ENCODE results near the gene LUZP1. TPM values are rescaled to one million over a fixed set of nuclear protein-coding genes. Genes with fewer than 3 reads are reported as not detected.

Gene LUZP1
- total and polyA plus RNA-seq, 4 donors, result 2.6 to 9.3 (median 5.1) TPM

DNA sequence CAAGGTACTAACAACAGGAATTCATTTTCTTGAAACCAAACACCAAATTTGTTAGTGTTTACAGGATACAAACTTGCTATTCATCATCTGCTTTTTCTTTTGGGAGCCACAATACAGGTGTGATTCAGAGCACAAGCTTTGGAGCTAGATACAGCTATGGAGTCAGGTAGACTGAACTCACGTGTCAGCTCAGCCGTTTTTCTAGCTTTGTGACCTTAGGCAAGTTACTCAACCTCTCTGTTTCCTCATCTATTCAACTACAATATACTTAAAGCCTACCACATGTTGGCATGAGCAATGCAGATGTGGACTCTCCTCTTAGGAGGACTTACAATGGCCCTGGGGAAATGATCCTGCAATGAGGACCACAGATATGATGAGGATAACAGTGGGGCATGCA is 42.3 kb upstream of the LUZP1 start:
- no peak for TF ChIP-seq JUND (IDR thresholded peaks at IDR 0.05)
- Histone ChIP-seq H3K36me3 (ENCODE audit: control insufficient read depth in 4 of 4, insufficient read depth in 3 of 4, low read depth in 1 of 4, low read length in 3 of 4) (no peaks in the 10 kb centered on the region), H3K27ac (ENCODE audit: low read depth in 1 of 2, low read length in 2 of 2) (no peak overlapping the region), H3K4me3 (ENCODE audit: low read depth in 1 of 3, low read length in 3 of 3) (no peak overlapping the region), H3K9ac (ENCODE audit: low read depth in 1 of 2, low read length in 2 of 2) (no peak overlapping the region), H3K9me3 (ENCODE audit: control insufficient read depth in 4 of 4, low read length in 3 of 4) (no peaks in the 10 kb centered on the region), H3K4me1 (ENCODE audit: control insufficient read depth in 4 of 4, insufficient read depth in 4 of 4, low read length in 3 of 4) (no peaks in the 10 kb centered on the region), H3K27me3 (ENCODE audit: control insufficient read depth in 4 of 4, insufficient read depth in 4 of 4, low read length in 3 of 4) (no peaks in the 10 kb centered on the region)
- DNase-seq (ENCODE audit: low spot score), result no peak
- 57% methylated on average over 2 of the region's 2 CpGs for WGBS

DNA sequence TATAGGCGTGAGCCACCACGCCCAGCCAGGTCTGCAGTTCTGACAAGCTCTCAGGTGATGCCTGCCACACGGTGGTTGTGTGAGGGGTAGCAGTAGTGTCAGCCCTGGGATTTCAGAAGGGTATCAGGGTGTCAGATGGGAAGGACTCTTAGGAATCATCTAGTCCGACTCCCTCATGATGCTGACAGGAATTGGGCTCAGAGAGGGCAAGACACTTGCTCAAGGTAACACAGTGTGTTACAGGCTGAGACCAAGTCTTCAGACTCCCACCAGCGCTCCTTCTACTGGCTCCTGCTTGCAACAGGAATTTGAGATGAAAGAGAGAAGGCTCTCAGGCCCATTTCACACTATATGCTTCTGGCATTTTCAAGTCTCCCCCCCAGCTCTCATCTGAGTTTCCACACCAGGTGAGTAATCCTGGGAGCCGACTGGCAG is 41.7 kb upstream of the LUZP1 start:
- H3K4me3 ChIP-seq (ENCODE audit: low read depth in 1 of 3, low read length in 3 of 3), result no peak overlapping the region
- TF ChIP-seq RAD21 (IDR thresholded peaks at IDR 0.05) (peak in 1 of 2 donors; percentile 28), EGR1 (IDR thresholded peaks at IDR 0.05; ENCODE audit: low read depth in 2 of 2) (no peak)
- no peaks in the 10 kb centered on the region for H3K9me3 ChIP-seq (ENCODE audit: control insufficient read depth in 4 of 4, low read length in 3 of 4)
- no peak overlapping the region for H3K27ac ChIP-seq (ENCODE audit: low read depth in 1 of 2, low read length in 2 of 2)
- H3K9ac ChIP-seq (ENCODE audit: low read depth in 1 of 2, low read length in 2 of 2), result no peak overlapping the region
- no peaks in the 10 kb centered on the region for H3K4me1 ChIP-seq (ENCODE audit: control insufficient read depth in 4 of 4, insufficient read depth in 4 of 4, low read length in 3 of 4)
- no peak for DNase-seq (ENCODE audit: low spot score)
- no peaks in the 10 kb centered on the region for H3K27me3 ChIP-seq (ENCODE audit: control insufficient read depth in 4 of 4, insufficient read depth in 4 of 4, low read length in 3 of 4)
- WGBS, result 44% methylated on average over 6 of the region's 6 CpGs
- H3K36me3 ChIP-seq (ENCODE audit: control insufficient read depth in 4 of 4, insufficient read depth in 3 of 4, low read depth in 1 of 4, low read length in 3 of 4), result no peaks in the 10 kb centered on the region

DNA sequence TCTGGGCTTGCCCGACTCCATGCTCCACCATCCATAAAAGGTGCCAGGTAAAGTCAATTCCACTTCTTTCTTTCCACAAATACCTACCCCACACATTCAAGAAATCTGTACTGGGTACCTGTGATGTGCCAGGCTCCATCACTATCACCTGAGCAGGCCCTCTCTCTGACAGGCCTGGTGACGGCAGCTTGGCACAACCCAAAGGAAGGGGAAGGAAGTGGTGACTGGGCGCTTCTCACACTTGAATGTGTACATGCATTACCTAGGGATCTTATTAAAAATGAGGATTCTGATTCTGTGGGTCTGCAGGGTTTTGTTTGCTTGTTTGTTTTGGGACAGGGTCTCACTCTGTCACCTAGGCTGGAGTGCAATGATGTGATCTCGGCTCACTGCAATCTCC is 41.1 kb upstream of the LUZP1 start:
- Histone ChIP-seq H3K4me1 (ENCODE audit: control insufficient read depth in 4 of 4, insufficient read depth in 4 of 4, low read length in 3 of 4) (no peaks in the 10 kb centered on the region), H3K4me3 (ENCODE audit: low read depth in 1 of 3, low read length in 3 of 3) (no peak overlapping the region), H3K36me3 (ENCODE audit: control insufficient read depth in 4 of 4, insufficient read depth in 3 of 4, low read depth in 1 of 4, low read length in 3 of 4) (no peaks in the 10 kb centered on the region), H3K9ac (ENCODE audit: low read depth in 1 of 2, low read length in 2 of 2) (no peak overlapping the region), H3K27me3 (ENCODE audit: control insufficient read depth in 4 of 4, insufficient read depth in 4 of 4, low read length in 3 of 4) (no peaks in the 10 kb centered on the region), H3K27ac (ENCODE audit: low read depth in 1 of 2, low read length in 2 of 2) (no peak overlapping the region), H3K9me3 (ENCODE audit: control insufficient read depth in 4 of 4, low read length in 3 of 4) (no peaks in the 10 kb centered on the region)
- DNase-seq (ENCODE audit: low spot score), result no peak
- 82% methylated on average over 4 of the region's 4 CpGs for WGBS
- TF ChIP-seq, protein P1, sequence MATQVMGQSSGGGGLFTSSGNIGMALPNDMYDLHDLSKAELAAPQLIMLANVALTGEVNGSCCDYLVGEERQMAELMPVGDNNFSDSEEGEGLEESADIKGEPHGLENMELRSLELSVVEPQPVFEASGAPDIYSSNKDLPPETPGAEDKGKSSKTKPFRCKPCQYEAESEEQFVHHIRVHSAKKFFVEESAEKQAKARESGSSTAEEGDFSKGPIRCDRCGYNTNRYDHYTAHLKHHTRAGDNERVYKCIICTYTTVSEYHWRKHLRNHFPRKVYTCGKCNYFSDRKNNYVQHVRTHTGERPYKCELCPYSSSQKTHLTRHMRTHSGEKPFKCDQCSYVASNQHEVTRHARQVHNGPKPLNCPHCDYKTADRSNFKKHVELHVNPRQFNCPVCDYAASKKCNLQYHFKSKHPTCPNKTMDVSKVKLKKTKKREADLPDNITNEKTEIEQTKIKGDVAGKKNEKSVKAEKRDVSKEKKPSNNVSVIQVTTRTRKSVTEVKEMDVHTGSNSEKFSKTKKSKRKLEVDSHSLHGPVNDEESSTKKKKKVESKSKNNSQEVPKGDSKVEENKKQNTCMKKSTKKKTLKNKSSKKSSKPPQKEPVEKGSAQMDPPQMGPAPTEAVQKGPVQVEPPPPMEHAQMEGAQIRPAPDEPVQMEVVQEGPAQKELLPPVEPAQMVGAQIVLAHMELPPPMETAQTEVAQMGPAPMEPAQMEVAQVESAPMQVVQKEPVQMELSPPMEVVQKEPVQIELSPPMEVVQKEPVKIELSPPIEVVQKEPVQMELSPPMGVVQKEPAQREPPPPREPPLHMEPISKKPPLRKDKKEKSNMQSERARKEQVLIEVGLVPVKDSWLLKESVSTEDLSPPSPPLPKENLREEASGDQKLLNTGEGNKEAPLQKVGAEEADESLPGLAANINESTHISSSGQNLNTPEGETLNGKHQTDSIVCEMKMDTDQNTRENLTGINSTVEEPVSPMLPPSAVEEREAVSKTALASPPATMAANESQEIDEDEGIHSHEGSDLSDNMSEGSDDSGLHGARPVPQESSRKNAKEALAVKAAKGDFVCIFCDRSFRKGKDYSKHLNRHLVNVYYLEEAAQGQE (IDR thresholded peaks at IDR 0.05), result no peak
- TF ChIP-seq FOXA2 (IDR thresholded peaks at IDR 0.05) (no peak), HNF4A (conservative IDR thresholded peaks at IDR 0.05) (no peak), JUND (IDR thresholded peaks at IDR 0.05) (no peak), SP1 (IDR thresholded peaks at IDR 0.05) (no peak), TAF1 (conservative IDR thresholded peaks at IDR 0.05) (no peak), GABPA (IDR thresholded peaks at IDR 0.05 in 1 of 2, conservative IDR thresholded peaks at IDR 0.05 in 1 of 2) (no peak), RXRA (IDR thresholded peaks at IDR 0.05) (no peak), RAD21 (IDR thresholded peaks at IDR 0.05) (no peak)
- TF ChIP-seq, protein P2, sequence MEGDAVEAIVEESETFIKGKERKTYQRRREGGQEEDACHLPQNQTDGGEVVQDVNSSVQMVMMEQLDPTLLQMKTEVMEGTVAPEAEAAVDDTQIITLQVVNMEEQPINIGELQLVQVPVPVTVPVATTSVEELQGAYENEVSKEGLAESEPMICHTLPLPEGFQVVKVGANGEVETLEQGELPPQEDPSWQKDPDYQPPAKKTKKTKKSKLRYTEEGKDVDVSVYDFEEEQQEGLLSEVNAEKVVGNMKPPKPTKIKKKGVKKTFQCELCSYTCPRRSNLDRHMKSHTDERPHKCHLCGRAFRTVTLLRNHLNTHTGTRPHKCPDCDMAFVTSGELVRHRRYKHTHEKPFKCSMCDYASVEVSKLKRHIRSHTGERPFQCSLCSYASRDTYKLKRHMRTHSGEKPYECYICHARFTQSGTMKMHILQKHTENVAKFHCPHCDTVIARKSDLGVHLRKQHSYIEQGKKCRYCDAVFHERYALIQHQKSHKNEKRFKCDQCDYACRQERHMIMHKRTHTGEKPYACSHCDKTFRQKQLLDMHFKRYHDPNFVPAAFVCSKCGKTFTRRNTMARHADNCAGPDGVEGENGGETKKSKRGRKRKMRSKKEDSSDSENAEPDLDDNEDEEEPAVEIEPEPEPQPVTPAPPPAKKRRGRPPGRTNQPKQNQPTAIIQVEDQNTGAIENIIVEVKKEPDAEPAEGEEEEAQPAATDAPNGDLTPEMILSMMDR (IDR thresholded peaks at IDR 0.05; ENCODE audit: low read depth, low read length, missing input control), result no peak
- TF ChIP-seq, protein P3, sequence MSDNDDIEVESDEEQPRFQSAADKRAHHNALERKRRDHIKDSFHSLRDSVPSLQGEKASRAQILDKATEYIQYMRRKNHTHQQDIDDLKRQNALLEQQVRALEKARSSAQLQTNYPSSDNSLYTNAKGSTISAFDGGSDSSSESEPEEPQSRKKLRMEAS (IDR thresholded peaks at IDR 0.05), result no peak

Measured in liver (tissue), 9 donors.